ENCODE measurements around the gene REXO5.

- no peak for TF ChIP-seq CTCF (conservative IDR thresholded peaks at IDR 0.05; ENCODE audit: low read length)
- no peak for TF ChIP-seq EZH2phosphoT487 (IDR thresholded peaks at IDR 0.05; ENCODE audit: borderline replicate concordance, low read depth, low read length)
Measured at GRCh38 chr16:20871258-20871657, 64.9 kb downstream of the REXO5 start.
